KOPT-K1 (cell line): ENCODE measurements around the gene ELK4.

Experiments
- H3K27ac ChIP-seq: fragments of 200-600 bp; sonication (generic); 2 replicates; pipeline ENCODE4 v1.5.1; 2016; ENCODE audit warnings: antibody characterized with exemption, mild to moderate bottlenecking, low read depth, low read length; ENCODE audit not compliant: poor library complexity, severe bottlenecking
- H3K36me3 ChIP-seq: fragments of 200-600 bp; sonication (generic); 2 replicates; pipeline ENCODE4 v1.5.1; 2017; ENCODE audit warnings: antibody characterized with exemption, mild to moderate bottlenecking, low read length, moderate library complexity; ENCODE audit not compliant: insufficient read depth
- H3K9me3 ChIP-seq: fragments of 200-600 bp; sonication (generic); 2 replicates; pipeline ENCODE4 v1.5.1; 2017; ENCODE audit warnings: antibody characterized with exemption, low read length, mild to moderate bottlenecking; ENCODE audit not compliant: insufficient read depth, poor library complexity, severe bottlenecking

ELK4 gene

GRCh38 chr1:205577874-205578658 lies 53.7 kb downstream of the ELK4 start:
- Histone ChIP-seq H3K36me3 (no peaks in the 10 kb centered on the region), H3K9me3 (no peaks in the 10 kb centered on the region), H3K27ac (no peak overlapping the region)

GRCh38 chr1:205576805-205577761 lies 54.7 kb downstream of the ELK4 start:
- H3K36me3 ChIP-seq, result no peaks in the 10 kb centered on the region
- no peak overlapping the region for H3K27ac ChIP-seq

GRCh38 chr1:205576011-205576410 lies 55.8 kb downstream of the ELK4 start:
- Histone ChIP-seq H3K27ac (no peak overlapping the region), H3K9me3 (no peaks in the 10 kb centered on the region)

More at GRCh38 chr1:205576805-205577761, 54.7 kb downstream of the ELK4 start:
- H3K9me3 ChIP-seq, result no peaks in the 10 kb centered on the region

GRCh38 chr1:205575294-205575885 lies 56.4 kb downstream of the ELK4 start:
- Histone ChIP-seq H3K9me3 (no peaks in the 10 kb centered on the region), H3K27ac (no peak overlapping the region), H3K36me3 (no peaks in the 10 kb centered on the region)

More at GRCh38 chr1:205576011-205576410, 55.8 kb downstream of the ELK4 start:
- no peaks in the 10 kb centered on the region for H3K36me3 ChIP-seq

GRCh38 chr1:205572421-205572820 lies 59.4 kb downstream of the ELK4 start:
- Histone ChIP-seq H3K27ac (no peak overlapping the region), H3K36me3 (no peaks in the 10 kb centered on the region), H3K9me3 (no peaks in the 10 kb centered on the region)

- Histone ChIP-seq H3K27ac (no peak overlapping the region), H3K9me3 (no peaks in the 10 kb centered on the region), H3K36me3 (no peaks in the 10 kb centered on the region)
These were observed 60.1 kb downstream of the ELK4 start for GRCh38 chr1:205571747-205572146.

GRCh38 chr1:205570796-205571537 lies 60.8 kb downstream of the ELK4 start:
- no peaks in the 10 kb centered on the region for H3K9me3 ChIP-seq
- no peaks in the 10 kb centered on the region for H3K36me3 ChIP-seq
- no peak overlapping the region for H3K27ac ChIP-seq

GRCh38 chr1:205570173-205570501 lies 61.7 kb downstream of the ELK4 start:
- Histone ChIP-seq H3K27ac (no peak overlapping the region), H3K36me3 (no peaks in the 10 kb centered on the region)

GRCh38 chr1:205569411-205570172 lies 62.2 kb downstream of the ELK4 start:
- H3K36me3 ChIP-seq, result no peaks in the 10 kb centered on the region
- no peak overlapping the region for H3K27ac ChIP-seq
- no peaks in the 10 kb centered on the region for H3K9me3 ChIP-seq

More at GRCh38 chr1:205570173-205570501, 61.7 kb downstream of the ELK4 start:
- no peaks in the 10 kb centered on the region for H3K9me3 ChIP-seq

GRCh38 chr1:205568469-205569361 lies 63.1 kb downstream of the ELK4 start:
- Histone ChIP-seq H3K9me3 (no peaks in the 10 kb centered on the region), H3K36me3 (no peaks in the 10 kb centered on the region), H3K27ac (no peak overlapping the region)

- H3K27ac ChIP-seq, result no peak overlapping the region
- no peaks in the 10 kb centered on the region for H3K9me3 ChIP-seq
- H3K36me3 ChIP-seq, result no peaks in the 10 kb centered on the region
These were observed 63.7 kb downstream of the ELK4 start for GRCh38 chr1:205568135-205568468.

GRCh38 chr1:205567716-205568115 lies 64.1 kb downstream of the ELK4 start:
- Histone ChIP-seq H3K27ac (no peak overlapping the region), H3K36me3 (no peaks in the 10 kb centered on the region), H3K9me3 (no peaks in the 10 kb centered on the region)

GRCh38 chr1:205565799-205566198 lies 66.0 kb downstream of the ELK4 start:
- peaks cover 11% of the 10 kb centered on the region for H3K9me3 ChIP-seq
- no peaks in the 10 kb centered on the region for H3K36me3 ChIP-seq
- H3K27ac ChIP-seq, result no peak overlapping the region
